Activated B cell treated with CpG ODN at 0.5 μM for 24 hours (primary cell): ENCODE measurements around the gene TMEM144. TPM values are rescaled to one million over a fixed set of nuclear protein-coding genes. Genes with fewer than 3 reads are reported as not detected.

Experiments used
- ATAC-seq: fragments of 200-7000 bp; cut with Tn5 transposase; one replicate; pipeline ENCODE4 v1.10.0; 2021; ENCODE audit warnings: low read depth, mild to moderate bottlenecking, moderate library complexity
- CTCF ChIA-PET: fragments of 350-600 bp; sonication (Branson Sonifier 250); formaldehyde crosslinking; loops from one replicate; lab custom pipeline; 2021; ENCODE audit warnings: antibody characterized with exemption; lab: Charles Lee
- POLR2A ChIA-PET: fragments of 350-600 bp; sonication (Branson Sonifier 250); formaldehyde crosslinking; loops from one replicate; lab custom pipeline; 2021; ENCODE audit warnings: antibody characterized with exemption; lab: Charles Lee
- DNase-seq: peaks from one replicate; pipeline ENCODE4 v3.0.0; 2022
- H3K27ac Mint-ChIP-seq: one replicate; pipeline ENCODE4 v1.8.0; 2020; ENCODE audit warnings: mixed read lengths
- H3K27me3 Mint-ChIP-seq: one replicate; pipeline ENCODE4 v1.8.0; 2021; ENCODE audit warnings: mixed read lengths
- H3K36me3 Mint-ChIP-seq: one replicate; pipeline ENCODE4 v1.8.0; 2021; ENCODE audit warnings: low read depth, mixed read lengths
- H3K4me1 Mint-ChIP-seq: one replicate; pipeline ENCODE4 v1.8.0; 2021; ENCODE audit warnings: mixed read lengths
- H3K4me3 Mint-ChIP-seq: one replicate; pipeline ENCODE4 v1.8.0; 2020; ENCODE audit warnings: mild to moderate bottlenecking, mixed read lengths
- H3K9me3 Mint-ChIP-seq: one replicate; pipeline ENCODE4 v1.8.0; 2020; ENCODE audit warnings: mixed read lengths
- intact Hi-C: fragments of 100-400 bp; cut with micrococcal nuclease; formaldehyde crosslinking; loops from one replicate; pipeline ENCODE4 v1.15.1; 2024
- total RNA-seq: library from RNA; stranded (reverse); gene quantifications from 2 replicates; pipeline ENCODE4 v1.2.3, GENCODE V29; 2022
- TF ChIP-seq, protein P1 (sequence below): fragments of 200-600 bp; IDR thresholded peaks from one replicate; pipeline ENCODE4 v1.8.0; 2022; ENCODE audit warnings: antibody characterized with exemption, mild to moderate bottlenecking

The TMEM144 gene
- total RNA-seq, 1 donor from 2014 or later, result not detected

DNA sequence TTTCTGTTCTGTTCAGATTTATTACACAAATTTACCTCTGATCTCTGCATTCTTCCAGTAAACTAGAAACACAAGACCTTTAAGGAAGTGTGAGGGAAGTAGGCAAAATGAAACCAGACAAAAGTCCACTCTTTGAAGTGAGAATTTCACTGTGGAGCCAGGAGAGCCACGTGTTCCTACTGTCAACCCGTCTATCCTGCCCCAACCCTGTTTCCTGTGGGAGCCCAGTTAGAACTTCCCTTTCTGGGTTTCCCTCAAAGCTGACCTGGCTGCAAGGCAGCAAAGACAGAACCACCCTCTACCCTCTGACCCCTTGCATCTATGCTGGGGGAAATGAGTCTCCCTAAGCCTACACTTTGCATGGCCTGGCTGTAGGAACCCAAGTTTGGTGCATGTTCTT is 40.0 kb downstream of the TMEM144 start:
- Mint-ChIP-seq H3K4me1 (peaks cover 5% of the 10 kb centered on the region), H3K27ac (no peak overlapping the region), H3K9me3 (no peaks in the 10 kb centered on the region), H3K36me3 (no peaks in the 10 kb centered on the region), H3K4me3 (no peak overlapping the region), H3K27me3 (peaks cover 12% of the 10 kb centered on the region)
- TF ChIP-seq, protein P1, sequence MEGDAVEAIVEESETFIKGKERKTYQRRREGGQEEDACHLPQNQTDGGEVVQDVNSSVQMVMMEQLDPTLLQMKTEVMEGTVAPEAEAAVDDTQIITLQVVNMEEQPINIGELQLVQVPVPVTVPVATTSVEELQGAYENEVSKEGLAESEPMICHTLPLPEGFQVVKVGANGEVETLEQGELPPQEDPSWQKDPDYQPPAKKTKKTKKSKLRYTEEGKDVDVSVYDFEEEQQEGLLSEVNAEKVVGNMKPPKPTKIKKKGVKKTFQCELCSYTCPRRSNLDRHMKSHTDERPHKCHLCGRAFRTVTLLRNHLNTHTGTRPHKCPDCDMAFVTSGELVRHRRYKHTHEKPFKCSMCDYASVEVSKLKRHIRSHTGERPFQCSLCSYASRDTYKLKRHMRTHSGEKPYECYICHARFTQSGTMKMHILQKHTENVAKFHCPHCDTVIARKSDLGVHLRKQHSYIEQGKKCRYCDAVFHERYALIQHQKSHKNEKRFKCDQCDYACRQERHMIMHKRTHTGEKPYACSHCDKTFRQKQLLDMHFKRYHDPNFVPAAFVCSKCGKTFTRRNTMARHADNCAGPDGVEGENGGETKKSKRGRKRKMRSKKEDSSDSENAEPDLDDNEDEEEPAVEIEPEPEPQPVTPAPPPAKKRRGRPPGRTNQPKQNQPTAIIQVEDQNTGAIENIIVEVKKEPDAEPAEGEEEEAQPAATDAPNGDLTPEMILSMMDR, result no peak
- no peak for DNase-seq
- ChIA-PET CTCF (no interaction called here), POLR2A (no interaction called here)
- intact Hi-C loops, result no loop called here
- no peak for ATAC-seq

DNA sequence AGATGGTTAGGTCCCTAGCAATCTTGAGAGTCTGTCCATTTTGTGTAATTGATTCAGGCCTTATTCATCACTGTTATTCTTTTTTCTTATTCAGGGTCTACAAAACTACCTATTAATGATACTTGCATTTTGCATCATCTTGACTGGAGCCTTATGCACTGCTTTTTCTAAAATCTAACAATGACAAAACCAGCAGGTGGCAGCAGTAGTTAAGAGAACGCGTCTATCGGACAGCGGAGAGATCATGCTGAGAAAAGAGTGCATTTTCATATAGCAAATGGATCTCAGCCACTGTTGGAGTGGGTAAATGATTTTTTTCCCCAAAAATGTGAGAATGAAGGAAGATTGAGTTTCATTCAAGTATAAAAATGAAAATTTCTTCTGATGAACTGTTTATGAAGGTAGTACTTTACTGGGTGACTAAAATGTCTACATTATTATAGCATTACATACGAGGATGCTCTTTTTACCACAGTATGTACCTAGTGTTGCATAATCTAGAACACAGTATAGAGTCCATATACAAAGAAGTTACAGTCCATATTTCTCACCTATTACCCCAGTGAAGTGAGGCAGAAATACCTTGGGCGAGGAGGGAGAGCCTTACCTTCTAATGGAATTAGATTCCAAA is 43.2 kb downstream of the TMEM144 start:
- TF ChIP-seq, protein P1, result no peak
- no peaks in the 10 kb centered on the region for H3K9me3 Mint-ChIP-seq
- H3K4me1 Mint-ChIP-seq, result peaks cover 5% of the 10 kb centered on the region
- H3K27ac Mint-ChIP-seq, result no peak overlapping the region
- H3K27me3 Mint-ChIP-seq, result peaks cover 12% of the 10 kb centered on the region
- ATAC-seq (peak; percentile 42), DNase-seq (no peak)
- ChIA-PET CTCF (interaction anchor here (1.5 kb wide), 1 partner anchor 950 kb away, joined by 3 read pairs; no protein-coding TSS in a partner anchor), POLR2A (no interaction called here)
- no peak overlapping the region for H3K4me3 Mint-ChIP-seq
- no peaks in the 10 kb centered on the region for H3K36me3 Mint-ChIP-seq
- intact Hi-C loops, result loop anchor here (1.0 kb wide), 5 partner anchors 372 to 1193 kb away; no protein-coding TSS in a partner anchor

DNA sequence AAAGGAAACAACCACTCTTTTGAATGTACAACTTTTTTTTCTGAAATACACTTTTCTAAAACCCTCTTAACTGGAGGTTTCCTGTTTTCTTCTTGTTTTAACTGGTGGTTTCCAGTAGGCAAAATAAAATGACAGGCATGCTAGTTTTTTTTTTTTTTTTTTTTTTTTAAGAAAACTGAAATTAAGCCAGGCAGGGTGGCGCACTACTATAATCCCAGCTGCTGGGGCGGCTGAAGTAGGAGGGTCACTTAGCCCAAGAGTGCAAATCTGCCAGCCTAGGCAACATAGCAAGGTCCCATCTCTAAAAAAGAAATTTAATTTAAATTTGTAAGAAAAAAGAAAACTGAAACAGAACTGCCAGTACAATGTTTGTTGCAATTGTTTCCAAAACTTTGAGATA is 44.0 kb downstream of the TMEM144 start:
- H3K27me3 Mint-ChIP-seq, result peaks cover 12% of the 10 kb centered on the region
- no peaks in the 10 kb centered on the region for H3K36me3 Mint-ChIP-seq
- no peak overlapping the region for H3K4me3 Mint-ChIP-seq
- TF ChIP-seq, protein P1, result no peak
- ChIA-PET POLR2A (no interaction called here), CTCF (interaction anchor here (1.2 kb wide), 1 partner anchor 597 kb away, joined by 6 read pairs; no protein-coding TSS in a partner anchor)
- no peak for ATAC-seq
- no peaks in the 10 kb centered on the region for H3K9me3 Mint-ChIP-seq
- no peak for DNase-seq
- peaks cover 5% of the 10 kb centered on the region for H3K4me1 Mint-ChIP-seq
- intact Hi-C loops, result loop anchor here (2.0 kb wide), 1 partner anchor 261 kb away; no protein-coding TSS in a partner anchor
- no peak overlapping the region for H3K27ac Mint-ChIP-seq

DNA sequence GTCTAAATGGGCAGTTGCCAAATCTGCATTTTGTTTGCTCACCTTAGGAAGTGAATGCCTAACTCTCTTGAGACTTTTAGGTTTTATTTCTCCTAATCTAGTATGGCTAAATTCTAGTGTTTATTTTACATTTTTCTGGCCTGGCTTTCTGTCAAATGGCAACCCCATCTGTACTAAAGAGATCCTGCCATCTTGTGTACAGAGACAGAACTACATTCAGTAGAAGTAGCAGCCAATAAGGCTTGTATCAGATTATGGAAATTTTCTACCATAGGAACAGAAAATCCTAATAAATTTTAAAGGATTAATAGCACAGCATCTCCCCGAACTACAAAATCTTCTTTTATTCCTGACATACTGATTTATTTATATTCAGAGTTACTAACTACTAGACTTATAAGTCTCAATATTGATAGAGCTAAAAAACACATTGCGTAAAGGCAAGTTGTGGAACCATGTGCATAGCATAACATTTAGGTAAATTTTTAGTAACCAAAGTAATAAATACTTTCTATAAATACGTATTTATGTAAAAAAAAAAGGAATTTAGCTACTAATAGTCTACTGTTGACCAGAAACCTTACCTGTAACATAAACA is 45.5 kb downstream of the TMEM144 start:
- H3K9me3 Mint-ChIP-seq, result no peaks in the 10 kb centered on the region
- peaks cover 12% of the 10 kb centered on the region for H3K27me3 Mint-ChIP-seq
- TF ChIP-seq, protein P1, result no peak
- ATAC-seq, result no peak
- no peaks in the 10 kb centered on the region for H3K36me3 Mint-ChIP-seq
- ChIA-PET POLR2A (no interaction called here), CTCF (interaction anchor here (1.0 kb wide), 1 partner anchor 945 kb away, joined by 3 read pairs; no protein-coding TSS in a partner anchor)
- peaks cover 5% of the 10 kb centered on the region for H3K4me1 Mint-ChIP-seq
- H3K4me3 Mint-ChIP-seq, result no peak overlapping the region
- intact Hi-C loops, result loop anchor here (2.0 kb wide), 1 partner anchor 263 kb away; no protein-coding TSS in a partner anchor
- H3K27ac Mint-ChIP-seq, result no peak overlapping the region
- no peak for DNase-seq

DNA sequence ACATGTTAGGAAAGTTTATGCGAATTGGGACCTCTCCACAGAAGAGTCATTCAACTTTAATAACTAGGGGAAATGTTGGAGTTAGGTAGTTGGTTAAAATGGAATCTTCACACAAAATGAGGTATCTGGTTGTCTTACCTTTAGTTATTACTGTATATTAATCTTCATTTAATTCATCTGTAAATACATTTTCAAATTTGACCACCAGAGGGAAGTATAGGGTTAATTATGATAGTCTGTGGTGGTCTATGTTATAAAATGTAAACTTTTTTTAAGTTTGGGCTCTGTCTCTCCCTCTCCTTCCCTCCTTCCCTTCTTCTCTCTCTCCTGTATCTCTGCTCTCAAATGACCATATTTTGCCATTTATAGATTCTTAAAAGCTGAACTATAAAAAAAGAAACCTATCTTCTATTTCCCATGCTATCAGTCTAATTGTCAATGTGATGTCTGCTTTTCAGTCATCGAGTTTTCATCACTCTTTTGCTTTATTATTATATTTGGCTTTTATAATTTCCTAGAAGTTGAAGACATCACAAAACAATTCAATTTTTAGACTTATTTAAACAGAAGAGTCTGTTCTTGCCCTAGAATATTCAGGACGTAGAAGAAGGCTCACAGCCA is 49.8 kb downstream of the TMEM144 start:
- H3K4me3 Mint-ChIP-seq, result no peak overlapping the region
- no peaks in the 10 kb centered on the region for H3K4me1 Mint-ChIP-seq
- ATAC-seq (no peak), DNase-seq (no peak)
- no peaks in the 10 kb centered on the region for H3K27me3 Mint-ChIP-seq
- intact Hi-C loops, result loop anchor here (1.0 kb wide), 1 partner anchor 365 kb away; no protein-coding TSS in a partner anchor
- no peaks in the 10 kb centered on the region for H3K9me3 Mint-ChIP-seq
- ChIA-PET CTCF (interaction anchor here (0.9 kb wide), 1 partner anchor 365 kb away, joined by 3 read pairs; no protein-coding TSS in a partner anchor), POLR2A (no interaction called here)
- no peak overlapping the region for H3K27ac Mint-ChIP-seq
- TF ChIP-seq, protein P1, result no peak
- H3K36me3 Mint-ChIP-seq, result no peaks in the 10 kb centered on the region
